ENCODE results near the gene SPIB. TPM values are rescaled to one million over a fixed set of nuclear protein-coding genes. Genes with fewer than 3 reads are reported as not detected.
"Not testable (repeated sequence)": the region's sequence is repeated elsewhere in the genome, so short reads cannot be mapped to it uniquely, and the experiment has no call there.

The SPIB gene
- total RNA-seq, 1 donor from 2014 or later = 0.11 TPM

- no peak overlapping the region for H3K27ac Mint-ChIP-seq
- no peaks in the 10 kb centered on the region for H3K27me3 Mint-ChIP-seq (ENCODE audit: low read depth)
- TF ChIP-seq, protein P1, sequence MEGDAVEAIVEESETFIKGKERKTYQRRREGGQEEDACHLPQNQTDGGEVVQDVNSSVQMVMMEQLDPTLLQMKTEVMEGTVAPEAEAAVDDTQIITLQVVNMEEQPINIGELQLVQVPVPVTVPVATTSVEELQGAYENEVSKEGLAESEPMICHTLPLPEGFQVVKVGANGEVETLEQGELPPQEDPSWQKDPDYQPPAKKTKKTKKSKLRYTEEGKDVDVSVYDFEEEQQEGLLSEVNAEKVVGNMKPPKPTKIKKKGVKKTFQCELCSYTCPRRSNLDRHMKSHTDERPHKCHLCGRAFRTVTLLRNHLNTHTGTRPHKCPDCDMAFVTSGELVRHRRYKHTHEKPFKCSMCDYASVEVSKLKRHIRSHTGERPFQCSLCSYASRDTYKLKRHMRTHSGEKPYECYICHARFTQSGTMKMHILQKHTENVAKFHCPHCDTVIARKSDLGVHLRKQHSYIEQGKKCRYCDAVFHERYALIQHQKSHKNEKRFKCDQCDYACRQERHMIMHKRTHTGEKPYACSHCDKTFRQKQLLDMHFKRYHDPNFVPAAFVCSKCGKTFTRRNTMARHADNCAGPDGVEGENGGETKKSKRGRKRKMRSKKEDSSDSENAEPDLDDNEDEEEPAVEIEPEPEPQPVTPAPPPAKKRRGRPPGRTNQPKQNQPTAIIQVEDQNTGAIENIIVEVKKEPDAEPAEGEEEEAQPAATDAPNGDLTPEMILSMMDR (IDR thresholded peaks at IDR 0.05; ENCODE audit: unreplicated experiment) = no peak
- H3K36me3 Mint-ChIP-seq = peaks cover 20% of the 10 kb centered on the region
- H3K9me3 Mint-ChIP-seq = no peaks in the 10 kb centered on the region
- no peak overlapping the region for H3K4me3 Mint-ChIP-seq
- H3K4me1 Mint-ChIP-seq = peaks cover 22% of the 10 kb centered on the region
- no peak for DNase-seq (ENCODE audit: low spot score in 2 of 2, unreplicated experiment in 2 of 2)
Observed at GRCh38 chr19:50387176-50387867, 31.4 kb upstream of the SPIB start.

DNA sequence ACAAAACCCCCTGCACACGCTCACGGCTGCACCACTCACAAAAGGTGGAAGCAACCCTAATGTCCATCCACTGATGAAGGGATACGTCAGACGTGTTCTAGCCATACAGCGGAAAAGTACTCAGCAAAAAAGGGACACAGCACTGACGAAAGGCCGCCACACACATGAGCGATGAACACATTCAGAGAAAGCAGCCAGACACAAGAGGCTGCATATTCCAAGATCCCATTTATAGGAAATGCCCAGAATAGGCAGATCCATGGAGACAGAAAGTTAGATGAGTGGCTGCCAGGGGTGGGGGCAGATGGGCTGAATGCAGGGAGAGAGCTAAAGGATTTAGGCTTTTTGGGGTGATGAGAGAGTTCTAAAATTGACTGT lies 30.9 kb upstream of the SPIB start:
- no peak for DNase-seq (ENCODE audit: low spot score in 2 of 2, unreplicated experiment in 2 of 2)
- Mint-ChIP-seq H3K9me3 (no peaks in the 10 kb centered on the region), H3K4me1 (peaks cover 22% of the 10 kb centered on the region), H3K27me3 (ENCODE audit: low read depth) (no peaks in the 10 kb centered on the region), H3K36me3 (peaks cover 22% of the 10 kb centered on the region), H3K4me3 (no peak overlapping the region), H3K27ac (no peak overlapping the region)
- TF ChIP-seq, protein P1 (IDR thresholded peaks at IDR 0.05; ENCODE audit: unreplicated experiment) = no peak

GRCh38 chr19:50390295-50390694 lies 28.4 kb upstream of the SPIB start:
- not testable (repeated sequence) for H3K4me1 Mint-ChIP-seq; H3K9me3 Mint-ChIP-seq; H3K27ac Mint-ChIP-seq; H3K4me3 Mint-ChIP-seq; DNase-seq (ENCODE audit: low spot score in 2 of 2, unreplicated experiment in 2 of 2); H3K27me3 Mint-ChIP-seq (ENCODE audit: low read depth)
- peaks cover 33% of the 10 kb centered on the region for H3K36me3 Mint-ChIP-seq

DNA sequence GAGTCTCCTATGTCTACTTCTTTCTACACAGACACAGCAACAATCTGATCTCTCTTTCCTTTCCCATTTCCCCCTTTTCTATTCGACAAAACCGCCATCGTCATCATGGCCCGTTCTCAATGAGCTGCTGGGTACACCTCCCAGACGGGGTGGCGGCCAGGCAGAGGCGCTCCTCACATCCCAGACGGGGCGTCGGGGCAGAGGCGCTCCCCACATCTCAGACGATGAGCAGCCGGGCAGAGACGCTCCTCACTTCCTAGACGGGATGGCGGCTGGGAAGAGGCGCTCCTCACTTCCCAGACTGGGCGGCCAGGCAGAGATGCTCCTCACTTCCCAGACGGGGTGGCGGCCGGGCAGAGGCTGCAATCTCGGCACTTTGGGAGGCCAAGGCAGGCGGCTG lies 27.8 kb upstream of the SPIB start:
- H3K4me1 Mint-ChIP-seq; H3K27ac Mint-ChIP-seq; H3K27me3 Mint-ChIP-seq (ENCODE audit: low read depth); H3K9me3 Mint-ChIP-seq; DNase-seq (ENCODE audit: low spot score in 2 of 2, unreplicated experiment in 2 of 2); H3K4me3 Mint-ChIP-seq: not testable (repeated sequence)
- H3K36me3 Mint-ChIP-seq = peaks cover 36% of the 10 kb centered on the region

GRCh38 chr19:50392759-50393158 lies 26.0 kb upstream of the SPIB start:
- Mint-ChIP-seq H3K27me3 (ENCODE audit: low read depth) (no peaks in the 10 kb centered on the region), H3K36me3 (peaks cover 34% of the 10 kb centered on the region), H3K4me1 (no peaks in the 10 kb centered on the region), H3K4me3 (no peak overlapping the region), H3K27ac (no peak overlapping the region), H3K9me3 (no peaks in the 10 kb centered on the region)
- DNase-seq (ENCODE audit: low spot score in 2 of 2, unreplicated experiment in 2 of 2) = no peak
- TF ChIP-seq, protein P1 (IDR thresholded peaks at IDR 0.05; ENCODE audit: unreplicated experiment) = no peak

DNA sequence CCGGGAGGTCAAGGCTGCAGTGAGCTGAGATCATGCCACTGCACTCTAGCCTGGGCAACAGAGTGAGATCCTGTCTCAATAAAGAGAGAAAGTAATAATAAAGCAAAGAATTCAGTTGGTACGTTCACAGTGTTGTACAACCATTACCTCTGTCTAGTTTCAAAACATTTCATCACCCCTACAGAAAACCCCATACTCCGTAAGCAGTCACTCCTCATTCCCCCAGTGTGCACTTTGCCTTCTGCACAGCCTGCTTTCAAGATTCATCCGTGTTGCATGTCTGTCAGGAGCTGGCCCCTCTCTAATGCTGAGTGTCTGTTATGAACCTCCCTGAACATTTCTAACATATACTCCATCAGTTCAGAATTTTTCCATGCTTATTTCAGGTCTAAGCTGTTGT lies 25.1 kb upstream of the SPIB start:
- Mint-ChIP-seq H3K4me3 (no peak overlapping the region), H3K9me3 (no peaks in the 10 kb centered on the region), H3K27ac (no peak overlapping the region), H3K27me3 (ENCODE audit: low read depth) (no peaks in the 10 kb centered on the region), H3K36me3 (peaks cover 36% of the 10 kb centered on the region), H3K4me1 (no peaks in the 10 kb centered on the region)
- DNase-seq (ENCODE audit: low spot score in 2 of 2, unreplicated experiment in 2 of 2) = no peak
- TF ChIP-seq, protein P1 (IDR thresholded peaks at IDR 0.05; ENCODE audit: unreplicated experiment) = no peak

- DNase-seq (ENCODE audit: low spot score in 2 of 2, unreplicated experiment in 2 of 2) = no peak
- TF ChIP-seq, protein P1 (IDR thresholded peaks at IDR 0.05; ENCODE audit: unreplicated experiment) = no peak
- Mint-ChIP-seq H3K4me3 (no peak overlapping the region), H3K4me1 (no peaks in the 10 kb centered on the region), H3K27ac (no peak overlapping the region), H3K9me3 (no peaks in the 10 kb centered on the region), H3K27me3 (ENCODE audit: low read depth) (no peaks in the 10 kb centered on the region), H3K36me3 (peaks cover 37% of the 10 kb centered on the region)
Observed at GRCh38 chr19:50394017-50394416, 24.7 kb upstream of the SPIB start.

Data from mesothelial cell of epicardium (in vitro differentiated cells).